Keratinocyte (primary cell): Measurements from ENCODE around the gene PPP1R17. TPM values are rescaled to one million over a fixed set of nuclear protein-coding genes. Genes with fewer than 3 reads are reported as not detected.

Source experiments
- DNase-seq: peaks from one replicate; pipeline ENCODE4 v3.0.0-alpha.2; 2011; ENCODE audit warnings: low read depth, missing footprints, low spot score
- FAIRE-seq: peaks from 2 replicates; lab custom pipeline; 2011; peaks lifted over from hg19 to GRCh38; lab: Jason Lieb, UNC
- H2AFZ ChIP-seq: 2 replicates; pipeline ENCODE4 v1.6.0; 2012; ENCODE audit warnings: low read length, control low read depth, inconsistent platforms; ENCODE audit not compliant: control insufficient read depth
- H3K27ac ChIP-seq: 2 replicates; pipeline ENCODE4 v1.5.1; 2011; ENCODE audit warnings: low read length; ENCODE audit not compliant: control insufficient read depth, insufficient read depth
- H3K27me3 ChIP-seq: 3 replicates; pipeline ENCODE4 v1.6.0; 2011; ENCODE audit warnings: low read length; ENCODE audit not compliant: control insufficient read depth, insufficient read depth; ENCODE audit errors: extremely low read depth
- H3K36me3 ChIP-seq, 2 experiments: 2 replicates in 1 of 2; 3 replicates in 1 of 2; pipeline ENCODE4 v1.5.1; 2011; ENCODE audit warnings: low read length in 2 of 2, mild to moderate bottlenecking in 1 of 2; ENCODE audit not compliant: control insufficient read depth in 2 of 2, insufficient read depth in 2 of 2; ENCODE audit errors: extremely low read depth in 1 of 2
- H3K4me1 ChIP-seq: 3 replicates; pipeline ENCODE4 v1.5.1; 2011; ENCODE audit warnings: low read length; ENCODE audit not compliant: control insufficient read depth, insufficient read depth; ENCODE audit errors: extremely low read depth
- H3K4me2 ChIP-seq: 3 replicates; pipeline ENCODE4 v1.6.0; 2011; ENCODE audit warnings: low read depth, low read length; ENCODE audit not compliant: control insufficient read depth, insufficient read depth; ENCODE audit errors: extremely low read depth
- H3K4me3 ChIP-seq, 3 experiments: fragments of 200-600 bp in 1 of 3; sonication (generic) in 1 of 3; 2 replicates in 2 of 3; 3 replicates in 1 of 3; pipeline ENCODE4 v1.5.1; 2011 to 2016; ENCODE audit warnings: low read length in 3 of 3, mild to moderate bottlenecking in 3 of 3, control low read depth in 2 of 3, inconsistent platforms in 1 of 3, low read depth in 1 of 3, mixed read lengths in 1 of 3, mixed run types in 1 of 3, moderate library complexity in 1 of 3; ENCODE audit not compliant: control insufficient read depth in 2 of 3, insufficient read depth in 2 of 3; ENCODE audit errors: extremely low read depth in 1 of 3
- H3K79me2 ChIP-seq: 2 replicates; pipeline ENCODE4 v1.6.0; 2012; ENCODE audit warnings: low read length; ENCODE audit not compliant: control insufficient read depth, insufficient read depth
- H3K9ac ChIP-seq: 3 replicates; pipeline ENCODE4 v1.6.0; 2011; ENCODE audit warnings: low read length; ENCODE audit not compliant: control insufficient read depth, insufficient read depth; ENCODE audit errors: extremely low read depth
- H3K9me1 ChIP-seq: 3 replicates; pipeline ENCODE4 v1.6.0; 2011; ENCODE audit warnings: low read length; ENCODE audit not compliant: control insufficient read depth, insufficient read depth; ENCODE audit errors: extremely low read depth
- H3K9me3 ChIP-seq: 2 replicates; pipeline ENCODE4 v1.5.1; 2012; ENCODE audit warnings: low read depth, low read length; ENCODE audit not compliant: control insufficient read depth
- H4K20me1 ChIP-seq: 3 replicates; pipeline ENCODE4 v1.6.0; 2011; ENCODE audit warnings: low read length; ENCODE audit not compliant: control insufficient read depth, insufficient read depth; ENCODE audit errors: extremely low read depth
- CTCF ChIP-seq, 3 experiments: IDR thresholded peaks in 1 of 3; conservative IDR thresholded peaks in 1 of 3; optimal IDR thresholded peaks in 1 of 3; 2 replicates in 2 of 3; 3 replicates in 1 of 3; pipeline versions ENCODE3 to v1.5.1; 2011; ENCODE audit warnings: low read length in 3 of 3, mild to moderate bottlenecking in 3 of 3, moderate library complexity in 2 of 3, control low read depth in 1 of 3, inconsistent platforms in 1 of 3; ENCODE audit not compliant: insufficient read depth in 2 of 3; ENCODE audit errors: extremely low read depth in 1 of 3
- EZH2 ChIP-seq: IDR thresholded peaks from one replicate; pipeline ENCODE4 v1.6.1; 2012; ENCODE audit warnings: inconsistent platforms, mild to moderate bottlenecking, low read length, moderate library complexity
- dilution Hi-C: fragments of 300-500 bp; cut with MboI; formaldehyde crosslinking; loops from one replicate; pipeline ENCODE4 v1.7.0; 2020; ENCODE audit warnings: low sequenced_read_pairs; ENCODE audit not compliant: extremely low pct_ligation_motif_present
- polyA plus RNA-seq, 5 experiments: library from polyadenylated mRNA; depleted of rRNA in 3 of 5; stranded (reverse) in 3 of 5; stranded (forward) in 1 of 5; unstranded in 1 of 5; fragments of >200 nt; gene quantifications; 1 replicate in 1 of 5; 2 replicates in 3 of 5; 3 replicates in 1 of 5; pipeline versions ENCODE4 v1.2.1 to v1.2.3, GENCODE V29; 2011 to 2012; ENCODE audit warnings: missing spikeins in 2 of 5, low read depth in 1 of 5, low replicate concordance in 1 of 5

Gene PPP1R17
- polyA plus RNA-seq, 1 donor (not counting 4 experiments of a cell fraction or from before 2014, with no cell fraction given), result not detected

GRCh38 chr7:31688996-31689395 is 2.0 kb downstream of the PPP1R17 start:
- no peak for FAIRE-seq
- dilution Hi-C loops, result no loop called here

GRCh38 chr7:31690935-31691334 is 3.9 kb downstream of the PPP1R17 start:
- no peak overlapping the region for H2AFZ ChIP-seq
- TF ChIP-seq EZH2, result no peak
- TF ChIP-seq CTCF (optimal IDR thresholded peaks at IDR 0.05 in 1 of 3, IDR thresholded peaks at IDR 0.05 in 1 of 3, conservative IDR thresholded peaks at IDR 0.05 in 1 of 3; ENCODE audit: extremely low read depth in 1 of 3, insufficient read depth in 2 of 3, low read length in 3 of 3), result no peak
- no peaks in the 10 kb centered on the region for H4K20me1 ChIP-seq
- H3K4me3 ChIP-seq, result no peak overlapping the region
- no peaks in the 10 kb centered on the region for H3K4me1 ChIP-seq
- no peaks in the 10 kb centered on the region for H3K79me2 ChIP-seq
- peaks cover 33% of the 10 kb centered on the region for H3K27me3 ChIP-seq
- dilution Hi-C loops, result no loop called here
- no peak overlapping the region for H3K9ac ChIP-seq
- H3K4me2 ChIP-seq, result no peak overlapping the region
- no peaks in the 10 kb centered on the region for H3K9me3 ChIP-seq
- no peaks in the 10 kb centered on the region for H3K9me1 ChIP-seq
- H3K27ac ChIP-seq, result no peak overlapping the region
- no peak for DNase-seq
- no peaks in the 10 kb centered on the region for H3K36me3 ChIP-seq
- FAIRE-seq, result no peak

More at GRCh38 chr7:31688996-31689395, 2.0 kb downstream of the PPP1R17 start:
- Histone ChIP-seq H3K27ac (no peak overlapping the region), H3K4me3 (no peak overlapping the region), H3K9ac (no peak overlapping the region), H3K36me3 (no peaks in the 10 kb centered on the region), H4K20me1 (no peaks in the 10 kb centered on the region), H3K9me1 (no peaks in the 10 kb centered on the region), H3K4me1 (no peaks in the 10 kb centered on the region), H3K79me2 (no peaks in the 10 kb centered on the region), H2AFZ (no peak overlapping the region), H3K27me3 (peaks cover 33% of the 10 kb centered on the region), H3K4me2 (no peak overlapping the region), H3K9me3 (no peaks in the 10 kb centered on the region)
- TF ChIP-seq CTCF (optimal IDR thresholded peaks at IDR 0.05 in 1 of 3, IDR thresholded peaks at IDR 0.05 in 1 of 3, conservative IDR thresholded peaks at IDR 0.05 in 1 of 3; ENCODE audit: extremely low read depth in 1 of 3, insufficient read depth in 2 of 3, low read length in 3 of 3), result no peak
- no peak for TF ChIP-seq EZH2
- DNase-seq, result no peak
